ENCODE results near the gene PNPLA1.

PNPLA1 gene

DNA sequence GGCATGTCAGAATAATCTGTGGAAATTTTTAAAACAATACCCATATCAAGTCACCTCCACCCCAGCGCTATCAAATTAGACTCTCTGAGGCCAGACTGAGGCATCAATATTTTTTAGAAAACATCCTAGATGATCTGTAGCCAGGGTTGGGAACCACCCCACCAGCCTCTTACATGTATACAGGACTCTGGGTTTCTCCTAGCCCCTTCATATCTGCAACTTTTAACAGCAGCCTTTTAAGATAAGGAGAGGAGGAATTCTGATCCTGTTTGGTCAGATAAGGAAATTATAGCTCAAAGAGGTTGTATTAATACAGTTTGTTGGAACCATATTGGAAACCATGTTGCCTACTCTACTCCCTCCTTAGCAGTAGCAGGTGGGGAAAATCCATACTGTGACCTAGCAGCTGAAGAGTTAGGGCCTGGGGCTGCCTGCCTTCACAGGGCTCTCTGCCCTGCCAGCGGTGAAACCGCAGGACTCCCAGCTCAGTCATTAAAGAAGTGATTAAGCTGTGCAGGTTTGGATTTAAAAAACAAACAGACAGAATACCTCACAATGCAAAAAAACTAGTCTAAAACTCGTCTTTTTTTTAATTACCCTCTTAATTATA is 43.3 kb upstream of the PNPLA1 start:
- no peak overlapping the region for H3K4me3 ChIP-seq (ENCODE audit: control insufficient read depth, low read depth, low read length)
- DNase-seq (ENCODE audit: low read depth): no peak
- no peak for TF ChIP-seq CTCF (conservative IDR thresholded peaks at IDR 0.05; ENCODE audit: control insufficient read depth, insufficient read depth, low read depth, low read length)

- no peak overlapping the region for H3K4me3 ChIP-seq (ENCODE audit: control insufficient read depth, low read depth, low read length)
- TF ChIP-seq CTCF (conservative IDR thresholded peaks at IDR 0.05; ENCODE audit: control insufficient read depth, insufficient read depth, low read depth, low read length): no peak
- no peak for DNase-seq (ENCODE audit: low read depth)
Measured at GRCh38 chr6:36227379-36228228, 42.3 kb upstream of the PNPLA1 start.

GRCh38 chr6:36229223-36229622 is 40.6 kb upstream of the PNPLA1 start:
- TF ChIP-seq CTCF (conservative IDR thresholded peaks at IDR 0.05; ENCODE audit: control insufficient read depth, insufficient read depth, low read depth, low read length): no peak
- DNase-seq (ENCODE audit: low read depth): no peak
- no peak overlapping the region for H3K4me3 ChIP-seq (ENCODE audit: control insufficient read depth, low read depth, low read length)

DNA sequence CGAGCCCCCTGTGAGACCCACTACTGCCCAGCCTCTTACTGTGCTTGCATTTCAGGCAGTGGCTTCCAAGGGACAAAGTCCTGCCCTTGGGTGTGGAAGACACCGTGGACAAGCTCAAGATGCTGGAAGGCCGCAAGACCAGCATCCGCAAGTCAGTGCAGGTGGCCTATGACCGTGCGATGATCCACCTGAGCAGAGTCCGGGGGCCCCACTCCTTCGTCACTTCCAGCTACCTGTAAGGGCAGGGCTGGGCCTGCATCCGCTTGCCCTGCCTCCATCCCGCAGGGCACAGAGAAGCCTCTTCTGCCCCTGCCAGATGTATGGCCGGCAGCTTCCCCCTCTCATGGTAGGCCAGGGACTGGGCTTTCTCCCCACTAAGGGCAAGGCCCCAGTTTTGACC is 39.5 kb upstream of the PNPLA1 start:
- H3K4me3 ChIP-seq (ENCODE audit: control insufficient read depth, low read depth, low read length): no peak overlapping the region
- TF ChIP-seq CTCF (conservative IDR thresholded peaks at IDR 0.05; ENCODE audit: control insufficient read depth, insufficient read depth, low read depth, low read length): no peak
- no peak for DNase-seq (ENCODE audit: low read depth)

GRCh38 chr6:36232172-36232571 is 37.7 kb upstream of the PNPLA1 start:
- no peak overlapping the region for H3K4me3 ChIP-seq (ENCODE audit: control insufficient read depth, low read depth, low read length)
- no peak for TF ChIP-seq CTCF (conservative IDR thresholded peaks at IDR 0.05; ENCODE audit: control insufficient read depth, insufficient read depth, low read depth, low read length)
- no peak for DNase-seq (ENCODE audit: low read depth)

DNA sequence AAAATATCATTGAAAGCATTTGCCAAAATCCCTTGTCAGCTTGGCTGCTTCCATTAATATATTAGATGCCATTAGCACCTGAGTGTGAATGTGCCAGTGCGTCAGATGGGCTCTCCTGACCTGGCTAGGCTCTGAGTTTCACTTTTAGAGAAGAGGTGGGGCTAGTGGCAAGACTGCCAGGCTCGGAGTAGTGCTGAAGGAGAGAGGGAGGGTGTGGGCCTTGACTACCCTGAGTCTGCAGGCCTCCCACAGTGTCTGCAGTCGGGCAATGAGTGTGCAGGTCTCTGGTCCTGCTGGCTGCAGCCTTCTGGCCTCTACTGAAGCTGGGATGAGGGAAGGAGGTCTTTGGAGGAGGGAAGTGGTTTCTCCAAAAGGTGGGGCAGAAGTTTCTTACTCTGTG is 34.6 kb upstream of the PNPLA1 start:
- no peak for DNase-seq (ENCODE audit: low read depth)

More for the DNA sequence above, 34.6 kb upstream of the PNPLA1 start:
- TF ChIP-seq CTCF (conservative IDR thresholded peaks at IDR 0.05; ENCODE audit: control insufficient read depth, insufficient read depth, low read depth, low read length): no peak
- H3K4me3 ChIP-seq (ENCODE audit: control insufficient read depth, low read depth, low read length): no peak overlapping the region
